GM12878 (cell line): Measurements from ENCODE around the gene HSPE1. TPM values are rescaled to one million over a fixed set of nuclear protein-coding genes. Genes with fewer than 3 reads are reported as not detected.
A peak's percentile ranks its signal among the peaks of the same experiment; 100 is the strongest.

Source experiments
- ATAC-seq: fragments of 200-7000 bp; cut with Tn5 transposase; 3 replicates; pipeline ENCODE4 v1.9.1; 2020; ENCODE audit warnings: mild to moderate bottlenecking, moderate library complexity
- BruUV-seq: library from RNA; stranded (reverse); fragments of 400-500 nt; replicated peaks from 2 replicates; lab custom pipeline; 2021; lab: Mats Ljungman, UMichigan
- CTCF ChIA-PET: fragments of 300-600 bp; sonication (Branson Sonifier 250); formaldehyde crosslinking; extraction: SDS; loops from one replicate; lab custom pipeline; 2021; ENCODE audit warnings: inconsistent platforms; lab: Yijun Ruan, JAX
- POLR2A ChIA-PET: fragments of 350-600 bp; formaldehyde crosslinking; extraction: SDS; loops from one replicate; lab custom pipeline; 2021; ENCODE audit warnings: inconsistent platforms; lab: Charles Lee
- RAD21 ChIA-PET: fragments of 300-600 bp; sonication (Branson Sonifier 250); formaldehyde crosslinking; loops from one replicate; lab custom pipeline; 2023; ENCODE audit warnings: antibody characterized with exemption; ENCODE audit not compliant: unreplicated experiment; lab: Charles Lee
- SMC1A ChIA-PET: fragments of 300-600 bp; sonication (Branson Sonifier 250); formaldehyde crosslinking; loops from one replicate; lab custom pipeline; 2023; ENCODE audit not compliant: unreplicated experiment, uncharacterized antibody; lab: Charles Lee
- DNase-seq: peaks from one replicate; pipeline ENCODE4 v3.0.0-alpha.2; 2011; ENCODE audit warnings: low read depth, low spot score
- FAIRE-seq: peaks from 3 replicates; lab custom pipeline; 2011; peaks lifted over from hg19 to GRCh38; lab: Jason Lieb, UNC
- H2AFZ ChIP-seq: 2 replicates; pipeline ENCODE4 v1.6.0; 2011; ENCODE audit warnings: low read depth, low read length, control low read depth; ENCODE audit not compliant: control insufficient read depth
- H3K27ac ChIP-seq: 2 replicates; pipeline ENCODE4 v1.5.1; 2011; ENCODE audit warnings: control low read depth; ENCODE audit not compliant: control insufficient read depth, insufficient read depth
- H3K27me3 ChIP-seq, 2 experiments: replicated peaks in 1 of 2; 2 replicates each; pipeline versions ENCODE4 v1.6.0 to v1.6.1; 2011; ENCODE audit warnings: low read length in 1 of 2; ENCODE audit not compliant: control insufficient read depth in 2 of 2, insufficient read depth in 2 of 2
- H3K36me3 ChIP-seq, 2 experiments: 2 replicates each; pipeline ENCODE4 v1.5.1; 2011; ENCODE audit warnings: low read length in 1 of 2; ENCODE audit not compliant: control insufficient read depth in 2 of 2, insufficient read depth in 2 of 2
- H3K4me1 ChIP-seq: 2 replicates; pipeline ENCODE4 v1.6.1; 2011; ENCODE audit warnings: mild to moderate bottlenecking, low read length, moderate library complexity, mixed read lengths; ENCODE audit not compliant: control insufficient read depth, insufficient read depth
- H3K4me2 ChIP-seq: 2 replicates; pipeline ENCODE4 v1.6.0; 2011; ENCODE audit warnings: control low read depth; ENCODE audit not compliant: control insufficient read depth, insufficient read depth
- H3K4me3 ChIP-seq: fragments of 200-600 bp; sonication (generic); 2 replicates; pipeline ENCODE4 v1.5.1; 2016
- H3K79me2 ChIP-seq: 2 replicates; pipeline ENCODE4 v1.6.0; 2011; ENCODE audit warnings: low read length; ENCODE audit not compliant: control insufficient read depth, insufficient read depth
- H3K9ac ChIP-seq: 2 replicates; pipeline ENCODE4 v1.8.0; 2011; ENCODE audit warnings: low read length, control low read depth, mixed read lengths; ENCODE audit not compliant: control insufficient read depth, insufficient read depth
- H3K9me3 ChIP-seq: replicated peaks from 3 replicates; pipeline ENCODE4 v1.5.1; 2011; ENCODE audit warnings: mild to moderate bottlenecking, low read length; ENCODE audit not compliant: control insufficient read depth, insufficient read depth
- H4K20me1 ChIP-seq: 2 replicates; pipeline ENCODE4 v1.6.0; 2011; ENCODE audit not compliant: control insufficient read depth, insufficient read depth
- IKZF2 ChIP-seq, 2 experiments: fragments of 450-650 bp; IDR thresholded peaks; 2 replicates each; pipeline ENCODE4 v1.6.1; 2017; ENCODE audit warnings: mild to moderate bottlenecking in 2 of 2, moderate library complexity in 2 of 2
- IRF4 ChIP-seq: IDR thresholded peaks from 2 replicates; pipeline ENCODE4 v1.6.1; 2011; ENCODE audit warnings: low read depth, low read length
- MEF2B ChIP-seq: fragments of 450-650 bp; IDR thresholded peaks from 2 replicates; pipeline ENCODE4 v1.6.1; 2018; ENCODE audit warnings: mild to moderate bottlenecking, moderate library complexity; ENCODE audit not compliant: partially characterized antibody, poor library complexity, severe bottlenecking
- RAD21 ChIP-seq: IDR thresholded peaks from 2 replicates; pipeline ENCODE4 v1.6.1; 2011; ENCODE audit warnings: mild to moderate bottlenecking, low read depth, low read length, moderate library complexity; ENCODE audit not compliant: insufficient read depth
- TAF1 ChIP-seq: IDR thresholded peaks from 2 replicates; pipeline ENCODE4 v1.6.1; 2011; ENCODE audit warnings: mild to moderate bottlenecking, low read depth, low read length, borderline replicate concordance
- TCF12 ChIP-seq: IDR thresholded peaks from 2 replicates; pipeline ENCODE4 v1.6.1; 2011; ENCODE audit warnings: low read depth, mild to moderate bottlenecking, low read length
- TCF3 ChIP-seq: IDR thresholded peaks from 2 replicates; pipeline ENCODE4 v1.6.1; 2012; ENCODE audit warnings: low read depth, mild to moderate bottlenecking, low read length, borderline replicate concordance; ENCODE audit not compliant: insufficient read depth
- WGBS: methylation state at CpG from one replicate; pipeline ENCODE4 v1.1.6; 2016; ENCODE audit warnings: low lambda C conversion rate; ENCODE audit not compliant: insufficient replicate concordance, insufficient coverage; ENCODE audit errors: missing lambda C conversion rate; 5-methylcytosine and 5-hydroxymethylcytosine counted together
- in situ Hi-C: fragments of 300-500 bp; cut with MboI; formaldehyde crosslinking; loops from 9 replicates; pipeline ENCODE4 v1.14.3; 2018; ENCODE audit warnings: mixed read lengths
- intact Hi-C: fragments of 100-400 bp; cut with micrococcal nuclease; formaldehyde crosslinking; loops from one replicate; pipeline ENCODE4 v1.14.2; 2022; ENCODE audit not compliant: unreplicated experiment
- polyA plus RNA-seq, 11 experiments: library from polyadenylated mRNA; depleted of rRNA in 4 of 11; unstranded in 6 of 11; stranded (reverse) in 5 of 11; fragments of >200 nt; fragmentation: Nextera tagmentation in 4 of 11; fragmentation: Illumina TruSeq in 1 of 11; extraction: Ambion mirVana in 4 of 11; extraction: Trizol in 1 of 11; gene quantifications; 1 replicate in 1 of 11; 2 replicates in 10 of 11; pipeline versions ENCODE4 v1.2.1 to v1.2.3, GENCODE V29; 2011 to 2016; ENCODE audit warnings: inconsistent platforms in 2 of 11, missing spikeins in 2 of 11, low read depth in 1 of 11
- total RNA-seq, 4 experiments: library from RNA; depleted of rRNA in 3 of 4; stranded (reverse); fragments of >200 nt in 3 of 4; fragmentation: Illumina TruSeq in 1 of 4; extraction: Trizol in 1 of 4; gene quantifications; 2 replicates each; pipeline versions ENCODE4 v1.2.1 to v1.2.3, GENCODE V29; 2013 to 2021
- TF ChIP-seq, protein P1 (sequence below): fragments of 450-650 bp; formaldehyde crosslinking; IDR thresholded peaks from 2 replicates; pipeline ENCODE4 v1.4.0; 2020; ENCODE audit warnings: mild to moderate bottlenecking, moderate library complexity
- TF ChIP-seq, protein P2 (sequence below): IDR thresholded peaks from 2 replicates; pipeline ENCODE4 v1.6.1; 2012; ENCODE audit warnings: low read length, inconsistent platforms
- TF ChIP-seq, protein P3 (sequence below): IDR thresholded peaks from 2 replicates; pipeline ENCODE4 v1.6.1; 2011; ENCODE audit warnings: borderline replicate concordance, low read depth, mild to moderate bottlenecking, moderate library complexity, mixed read lengths, low read length; ENCODE audit not compliant: insufficient read depth; ENCODE audit errors: extremely low read length

The HSPE1 gene
- total and polyA plus RNA-seq, 10 of the 15 experiments (the other 5 are each of a cell fraction or from before 2014, with no cell fraction given) = 180 to 1,096 (median 505) TPM

GRCh38 chr2:197453914-197454398 lies 46.2 kb upstream of the HSPE1 start (continued):
- TF ChIP-seq, protein P1, sequence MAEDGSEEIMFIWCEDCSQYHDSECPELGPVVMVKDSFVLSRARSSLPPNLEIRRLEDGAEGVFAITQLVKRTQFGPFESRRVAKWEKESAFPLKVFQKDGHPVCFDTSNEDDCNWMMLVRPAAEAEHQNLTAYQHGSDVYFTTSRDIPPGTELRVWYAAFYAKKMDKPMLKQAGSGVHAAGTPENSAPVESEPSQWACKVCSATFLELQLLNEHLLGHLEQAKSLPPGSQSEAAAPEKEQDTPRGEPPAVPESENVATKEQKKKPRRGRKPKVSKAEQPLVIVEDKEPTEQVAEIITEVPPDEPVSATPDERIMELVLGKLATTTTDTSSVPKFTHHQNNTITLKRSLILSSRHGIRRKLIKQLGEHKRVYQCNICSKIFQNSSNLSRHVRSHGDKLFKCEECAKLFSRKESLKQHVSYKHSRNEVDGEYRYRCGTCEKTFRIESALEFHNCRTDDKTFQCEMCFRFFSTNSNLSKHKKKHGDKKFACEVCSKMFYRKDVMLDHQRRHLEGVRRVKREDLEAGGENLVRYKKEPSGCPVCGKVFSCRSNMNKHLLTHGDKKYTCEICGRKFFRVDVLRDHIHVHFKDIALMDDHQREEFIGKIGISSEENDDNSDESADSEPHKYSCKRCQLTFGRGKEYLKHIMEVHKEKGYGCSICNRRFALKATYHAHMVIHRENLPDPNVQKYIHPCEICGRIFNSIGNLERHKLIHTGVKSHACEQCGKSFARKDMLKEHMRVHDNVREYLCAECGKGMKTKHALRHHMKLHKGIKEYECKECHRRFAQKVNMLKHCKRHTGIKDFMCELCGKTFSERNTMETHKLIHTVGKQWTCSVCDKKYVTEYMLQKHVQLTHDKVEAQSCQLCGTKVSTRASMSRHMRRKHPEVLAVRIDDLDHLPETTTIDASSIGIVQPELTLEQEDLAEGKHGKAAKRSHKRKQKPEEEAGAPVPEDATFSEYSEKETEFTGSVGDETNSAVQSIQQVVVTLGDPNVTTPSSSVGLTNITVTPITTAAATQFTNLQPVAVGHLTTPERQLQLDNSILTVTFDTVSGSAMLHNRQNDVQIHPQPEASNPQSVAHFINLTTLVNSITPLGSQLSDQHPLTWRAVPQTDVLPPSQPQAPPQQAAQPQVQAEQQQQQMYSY (CRISPR knock-in tag) = no peak
- no peak for TF ChIP-seq TCF3

GRCh38 chr2:197454923-197455322 lies 45.3 kb upstream of the HSPE1 start:
- H3K27ac ChIP-seq = no peak overlapping the region
- DNase-seq (no peak), FAIRE-seq (no peak), ATAC-seq (no peak)
- ChIA-PET SMC1A (interaction anchor here (1.1 to 1.2 kb wide), 2 partner anchors 10 to 62 kb away, joined by 3 to 4 read pairs; no protein-coding TSS in a partner anchor), RAD21 (interaction anchor here (1.0 kb wide), 1 partner anchor 41 kb away, joined by 3 read pairs; no protein-coding TSS in a partner anchor), CTCF (no interaction called here), POLR2A (interaction anchor here (1.0 to 1.1 kb wide), 3 partner anchors 21 to 44 kb away, joined by 3 read pairs; no protein-coding TSS in a partner anchor)
- 67% methylated on average over 2 of the region's 2 CpGs for WGBS
- intact Hi-C loops (loop anchor here (5.0 kb wide), 1 partner anchor 252 kb away; the partner anchor contains the start of gene MARS2), in situ Hi-C loops (loop anchor here (5.0 kb wide), 1 partner anchor 48 kb away; no protein-coding TSS in a partner anchor)
- H3K4me2 ChIP-seq = peak overlapping the region; percentile 36
- TF ChIP-seq IKZF2 (IDR thresholded peaks at IDR 0.05) (no peak), MEF2B (no peak), TAF1 (no peak), RAD21 (no peak), TCF12 (no peak), IRF4 (no peak)
- TF ChIP-seq, protein P2, sequence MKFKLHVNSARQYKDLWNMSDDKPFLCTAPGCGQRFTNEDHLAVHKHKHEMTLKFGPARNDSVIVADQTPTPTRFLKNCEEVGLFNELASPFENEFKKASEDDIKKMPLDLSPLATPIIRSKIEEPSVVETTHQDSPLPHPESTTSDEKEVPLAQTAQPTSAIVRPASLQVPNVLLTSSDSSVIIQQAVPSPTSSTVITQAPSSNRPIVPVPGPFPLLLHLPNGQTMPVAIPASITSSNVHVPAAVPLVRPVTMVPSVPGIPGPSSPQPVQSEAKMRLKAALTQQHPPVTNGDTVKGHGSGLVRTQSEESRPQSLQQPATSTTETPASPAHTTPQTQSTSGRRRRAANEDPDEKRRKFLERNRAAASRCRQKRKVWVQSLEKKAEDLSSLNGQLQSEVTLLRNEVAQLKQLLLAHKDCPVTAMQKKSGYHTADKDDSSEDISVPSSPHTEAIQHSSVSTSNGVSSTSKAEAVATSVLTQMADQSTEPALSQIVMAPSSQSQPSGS = no peak
- TF ChIP-seq, protein P3, sequence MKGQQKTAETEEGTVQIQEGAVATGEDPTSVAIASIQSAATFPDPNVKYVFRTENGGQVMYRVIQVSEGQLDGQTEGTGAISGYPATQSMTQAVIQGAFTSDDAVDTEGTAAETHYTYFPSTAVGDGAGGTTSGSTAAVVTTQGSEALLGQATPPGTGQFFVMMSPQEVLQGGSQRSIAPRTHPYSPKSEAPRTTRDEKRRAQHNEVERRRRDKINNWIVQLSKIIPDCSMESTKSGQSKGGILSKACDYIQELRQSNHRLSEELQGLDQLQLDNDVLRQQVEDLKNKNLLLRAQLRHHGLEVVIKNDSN = no peak
- no peak overlapping the region for H2AFZ ChIP-seq
- H3K9ac ChIP-seq = no peak overlapping the region
- H3K27me3 ChIP-seq = no peaks in the 10 kb centered on the region
- H3K9me3 ChIP-seq = no peaks in the 10 kb centered on the region; the same call in 2 of the 3 replicates
- no peaks in the 10 kb centered on the region for H3K4me1 ChIP-seq
- peaks cover 51% of the 10 kb centered on the region for H3K79me2 ChIP-seq
- H3K4me3 ChIP-seq = peak overlapping the region; percentile 94
- H3K36me3 ChIP-seq = peaks cover 0 to 6% of the 10 kb centered on the region in 2 experiments; a peak in 1 of 4 replicates
- no TSS peak for BruUV-seq
- H4K20me1 ChIP-seq = 0 out of 2 replicates have a peak, but pooled peaks cover 3% of the 10 kb centered on the region
